ENCODE results near the gene MTRF1L. TPM values are rescaled to one million over a fixed set of nuclear protein-coding genes. Genes with fewer than 3 reads are reported as not detected.

Gene MTRF1L
- total RNA-seq, 1 experiment from 2014 or later = 26.5 TPM

GRCh38 chr6:152975204-152975915 lies 27.1 kb downstream of the MTRF1L start:
- no peaks in the 10 kb centered on the region for H3K23me2 ChIP-seq (ENCODE audit: insufficient read length, low read depth, low read length, poor library complexity, severe bottlenecking)
- H2BK20ac ChIP-seq (ENCODE audit: low read depth, low read length, poor library complexity, severe bottlenecking) = no peak overlapping the region
- peak overlapping the region in 1 of 3 experiments; percentile 46; a peak in 2 of 7 replicates for H3K27ac Mint-ChIP-seq
- no peak overlapping the region for H2AFZ ChIP-seq (ENCODE audit: low read length)
- peaks cover 4% of the 10 kb centered on the region for H3K79me1 ChIP-seq (ENCODE audit: insufficient read depth, low read depth, low read length, poor library complexity, severe bottlenecking)
- no peaks in the 10 kb centered on the region; the same call in 1 of the 2 replicates for H3K4me1 ChIP-seq (ENCODE audit: insufficient read depth, low read length)
- no peak overlapping the region for H3T11ph ChIP-seq (ENCODE audit: low read length)
- H3K36me3 Mint-ChIP-seq (ENCODE audit: insufficient read depth in 1 of 3, low read depth in 3 of 3) = peaks cover 51 to 69% (median 61%) of the 10 kb centered on the region in 3 experiments
- no peaks in the 10 kb centered on the region for H3K9me3 Mint-ChIP-seq
- no peak for TF ChIP-seq CTCF (conservative IDR thresholded peaks at IDR 0.05)
- H2BK120ac ChIP-seq (ENCODE audit: low read depth, low read length, poor library complexity, severe bottlenecking) = no peak overlapping the region
- H2AK5ac ChIP-seq (ENCODE audit: insufficient read length, low read length) = no peak overlapping the region
- H2BK15ac ChIP-seq (ENCODE audit: low read depth, low read length) = no peak overlapping the region
- no peak overlapping the region for H3K9ac ChIP-seq (ENCODE audit: extremely low read depth, insufficient read length, low read length)
- no peak overlapping the region for H3K56ac ChIP-seq (ENCODE audit: insufficient read length, low read depth, low read length)
- peaks cover 49% of the 10 kb centered on the region for H3K79me2 ChIP-seq (ENCODE audit: insufficient read depth, low read length)
- H3K27me3 Mint-ChIP-seq (ENCODE audit: low read depth) = no peaks in the 10 kb centered on the region
- no peak overlapping the region for H3K4ac ChIP-seq (ENCODE audit: low read depth, low read length)
- no CpG with 5 or more reads among the region's 4 CpGs for WGBS (ENCODE audit: extremely low coverage, insufficient read length, low lambda C conversion rate)
- H3K18ac ChIP-seq (ENCODE audit: insufficient read length, low read depth, low read length) = no peak overlapping the region
- no peak overlapping the region for H4K91ac ChIP-seq (ENCODE audit: insufficient read length, low read depth, low read length)
- no peak overlapping the region for H3K4me2 ChIP-seq (ENCODE audit: insufficient read depth, insufficient read length, low read length)
- DNase-seq = no peak
- H3K4me3 Mint-ChIP-seq = peak overlapping the region in 1 of 2 experiments; percentile 47; a peak in 1 of 5 replicates
- no peak overlapping the region for H3K14ac ChIP-seq (ENCODE audit: insufficient read depth, low read length)
- H4K20me1 ChIP-seq (ENCODE audit: control insufficient read depth, insufficient read depth, insufficient read length) = no peaks in the 10 kb centered on the region
- H2BK5ac ChIP-seq (ENCODE audit: insufficient read length, low read length) = no peak overlapping the region
- H3K27me3 ChIP-seq (ENCODE audit: insufficient read depth, low read length) = no peaks in the 10 kb centered on the region
- H3K27ac ChIP-seq (ENCODE audit: insufficient read length, low read depth, low read length) = no peak overlapping the region
- no peak overlapping the region for H4K5ac ChIP-seq (ENCODE audit: insufficient read length, low read depth, low read length)
- H3K4me1 Mint-ChIP-seq = peaks cover 40 to 44% of the 10 kb centered on the region in 2 experiments
- no peak overlapping the region for H3K23ac ChIP-seq (ENCODE audit: insufficient read length, low read depth, low read length)
- H2BK12ac ChIP-seq (ENCODE audit: insufficient read length, low read depth, low read length) = no peak overlapping the region
- H4K8ac ChIP-seq (replicated peaks; ENCODE audit: insufficient read length, low read depth, low read length) = no peak overlapping the region
- no peaks in the 10 kb centered on the region for H3K9me3 ChIP-seq (ENCODE audit: control insufficient read depth, low read depth, low read length)

All from H9 (cell line).